ENCODE data around the gene PNMT.

Gene PNMT

GRCh38 chr17:39653662-39654331 lies 14.5 kb upstream of the PNMT start:
- DNase-seq (ENCODE audit: low read depth in 2 of 2), result no peak

- DNase-seq (ENCODE audit: low read depth in 2 of 2), result no peak
These were observed 13.1 kb upstream of the PNMT start for GRCh38 chr17:39655105-39655504.

GRCh38 chr17:39658346-39658745 lies 9.9 kb upstream of the PNMT start:
- DNase-seq (ENCODE audit: low read depth in 2 of 2), result no peak

DNA sequence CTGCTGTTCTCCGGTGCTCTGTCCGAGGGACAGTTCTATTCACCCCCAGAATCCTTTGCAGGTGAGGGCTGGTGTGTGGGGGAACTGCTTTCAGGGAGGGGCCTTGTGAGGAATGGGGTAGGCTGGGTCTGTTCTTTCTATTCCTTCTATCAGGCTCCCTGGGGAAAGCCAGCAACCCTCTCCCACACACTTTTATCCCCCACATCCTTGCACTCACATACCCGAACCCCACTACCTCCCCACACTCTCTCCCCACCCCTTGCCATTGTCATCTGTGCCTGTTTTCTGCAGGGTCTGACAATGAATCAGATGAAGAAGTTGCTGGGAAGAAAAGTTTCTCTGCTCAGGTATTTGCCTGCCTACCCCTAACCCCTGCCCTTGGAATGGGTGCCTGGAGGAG lies 9.5 kb upstream of the PNMT start:
- no peak for DNase-seq (ENCODE audit: low read depth in 2 of 2)

- no peak for DNase-seq (ENCODE audit: low read depth in 2 of 2)
These were observed 8.8 kb upstream of the PNMT start for GRCh38 chr17:39659279-39660010.

- DNase-seq (ENCODE audit: low read depth in 2 of 2), result no peak
These were observed 8.3 kb upstream of the PNMT start for GRCh38 chr17:39660011-39660360.

DNA sequence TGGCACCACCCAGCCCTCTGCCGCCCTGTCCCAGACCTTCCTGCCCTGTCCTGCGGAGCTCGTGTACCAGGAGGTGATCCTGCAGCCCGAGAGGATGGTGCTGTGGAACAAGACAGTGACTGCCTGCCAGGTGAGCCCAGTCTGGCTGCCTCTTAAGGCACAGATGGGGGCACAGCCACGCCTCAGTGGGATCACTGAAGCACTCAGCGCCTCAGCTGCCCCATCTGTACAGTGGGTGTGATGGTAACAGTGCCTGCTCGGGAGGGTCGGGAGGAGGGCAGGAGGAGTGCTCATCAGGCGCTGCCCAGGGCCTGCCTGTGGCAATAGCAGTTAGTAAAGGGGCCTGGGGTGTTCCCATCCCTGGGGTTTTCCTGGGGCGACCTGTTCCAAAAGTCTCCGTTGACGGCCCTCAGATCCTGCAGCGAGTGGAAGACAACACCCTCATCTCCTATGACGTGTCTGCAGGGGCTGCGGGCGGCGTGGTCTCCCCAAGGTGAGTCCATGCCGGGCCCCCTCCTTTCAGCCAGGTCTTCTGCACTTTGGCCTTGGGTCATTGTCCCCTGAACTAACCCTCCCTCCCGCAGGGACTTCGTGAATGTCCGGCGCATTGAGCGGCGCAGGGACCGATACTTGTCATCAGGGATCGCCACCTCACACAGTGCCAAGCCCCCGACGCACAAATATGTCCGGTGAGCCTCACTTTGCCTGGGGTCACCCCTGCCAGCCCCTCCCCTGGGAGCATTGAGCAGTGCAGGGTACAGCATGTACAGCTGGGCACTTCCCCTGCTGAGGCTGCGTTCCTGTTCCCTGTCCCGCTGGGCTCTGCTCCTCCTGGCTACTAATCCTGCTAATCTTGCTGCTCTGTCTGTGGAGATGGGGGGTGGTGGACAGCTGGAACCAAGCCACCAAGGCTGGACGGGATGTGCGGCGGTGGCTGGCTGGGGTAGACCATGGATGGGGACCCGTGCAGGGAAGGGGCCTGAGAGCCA lies 7.6 kb upstream of the PNMT start:
- no peak for DNase-seq (ENCODE audit: low read depth in 2 of 2)

DNA sequence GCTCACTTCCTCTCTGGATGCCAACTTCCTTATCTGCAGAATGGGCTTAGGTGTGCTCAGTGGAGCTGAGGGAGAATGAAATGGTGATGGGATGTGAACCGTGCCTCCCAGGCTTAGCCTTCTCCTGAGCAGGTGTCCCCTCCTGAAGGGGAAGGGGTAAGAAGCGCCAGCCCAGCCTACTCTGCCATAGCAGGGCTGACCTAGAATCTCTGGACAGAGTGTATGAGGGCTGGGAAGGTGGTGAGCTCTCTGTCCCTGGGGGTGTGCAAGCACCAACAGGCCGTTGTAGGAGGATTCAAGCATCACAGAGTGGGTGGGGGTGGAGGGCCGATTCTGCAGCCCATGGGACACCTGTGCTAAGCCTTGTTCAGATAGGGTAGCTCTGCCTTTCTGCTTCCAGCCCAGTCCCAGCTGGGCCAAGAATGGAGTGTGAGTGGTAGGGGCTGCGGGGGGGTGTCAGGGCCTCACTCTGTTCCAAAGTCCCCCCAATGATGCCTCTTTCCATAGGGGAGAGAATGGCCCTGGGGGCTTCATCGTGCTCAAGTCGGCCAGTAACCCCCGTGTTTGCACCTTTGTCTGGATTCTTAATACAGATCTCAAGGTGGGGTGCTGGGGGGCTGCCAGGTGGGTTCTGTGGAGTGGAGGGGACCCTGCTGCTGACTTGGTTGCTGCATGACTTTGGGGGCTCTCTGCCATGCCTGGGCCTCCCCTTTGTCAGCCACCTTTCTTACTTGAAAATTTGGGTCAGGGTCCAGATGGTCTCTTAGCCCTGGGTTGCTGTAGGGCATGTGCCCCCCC lies 6.3 kb upstream of the PNMT start:
- DNase-seq (ENCODE audit: low read depth in 2 of 2), result no peak

DNA sequence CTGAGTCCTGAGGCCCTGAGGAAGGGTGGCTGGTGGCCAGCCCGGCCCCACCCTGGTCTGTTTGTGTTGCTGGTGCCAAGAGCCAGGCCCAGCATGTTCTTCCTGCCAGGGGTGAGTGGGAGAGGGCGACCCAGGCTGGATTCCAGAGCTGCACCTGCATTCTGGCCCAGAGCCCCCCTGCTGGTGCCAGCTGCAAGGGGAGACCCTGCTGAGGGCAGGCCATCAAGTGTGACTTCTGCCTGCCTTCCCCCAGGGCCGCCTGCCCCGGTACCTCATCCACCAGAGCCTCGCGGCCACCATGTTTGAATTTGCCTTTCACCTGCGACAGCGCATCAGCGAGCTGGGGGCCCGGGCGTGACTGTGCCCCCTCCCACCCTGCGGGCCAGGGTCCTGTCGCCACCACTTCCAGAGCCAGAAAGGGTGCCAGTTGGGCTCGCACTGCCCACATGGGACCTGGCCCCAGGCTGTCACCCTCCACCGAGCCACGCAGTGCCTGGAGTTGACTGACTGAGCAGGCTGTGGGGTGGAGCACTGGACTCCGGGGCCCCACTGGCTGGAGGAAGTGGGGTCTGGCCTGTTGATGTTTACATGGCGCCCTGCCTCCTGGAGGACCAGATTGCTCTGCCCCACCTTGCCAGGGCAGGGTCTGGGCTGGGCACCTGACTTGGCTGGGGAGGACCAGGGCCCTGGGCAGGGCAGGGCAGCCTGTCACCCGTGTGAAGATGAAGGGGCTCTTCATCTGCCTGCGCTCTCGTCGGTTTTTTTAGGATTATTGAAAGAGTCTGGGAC lies 5.5 kb upstream of the PNMT start:
- DNase-seq (ENCODE audit: low read depth in 2 of 2), result no peak

- DNase-seq (ENCODE audit: low read depth in 2 of 2), result no peak
These were observed 4.9 kb upstream of the PNMT start for GRCh38 chr17:39663340-39663687.

DNA sequence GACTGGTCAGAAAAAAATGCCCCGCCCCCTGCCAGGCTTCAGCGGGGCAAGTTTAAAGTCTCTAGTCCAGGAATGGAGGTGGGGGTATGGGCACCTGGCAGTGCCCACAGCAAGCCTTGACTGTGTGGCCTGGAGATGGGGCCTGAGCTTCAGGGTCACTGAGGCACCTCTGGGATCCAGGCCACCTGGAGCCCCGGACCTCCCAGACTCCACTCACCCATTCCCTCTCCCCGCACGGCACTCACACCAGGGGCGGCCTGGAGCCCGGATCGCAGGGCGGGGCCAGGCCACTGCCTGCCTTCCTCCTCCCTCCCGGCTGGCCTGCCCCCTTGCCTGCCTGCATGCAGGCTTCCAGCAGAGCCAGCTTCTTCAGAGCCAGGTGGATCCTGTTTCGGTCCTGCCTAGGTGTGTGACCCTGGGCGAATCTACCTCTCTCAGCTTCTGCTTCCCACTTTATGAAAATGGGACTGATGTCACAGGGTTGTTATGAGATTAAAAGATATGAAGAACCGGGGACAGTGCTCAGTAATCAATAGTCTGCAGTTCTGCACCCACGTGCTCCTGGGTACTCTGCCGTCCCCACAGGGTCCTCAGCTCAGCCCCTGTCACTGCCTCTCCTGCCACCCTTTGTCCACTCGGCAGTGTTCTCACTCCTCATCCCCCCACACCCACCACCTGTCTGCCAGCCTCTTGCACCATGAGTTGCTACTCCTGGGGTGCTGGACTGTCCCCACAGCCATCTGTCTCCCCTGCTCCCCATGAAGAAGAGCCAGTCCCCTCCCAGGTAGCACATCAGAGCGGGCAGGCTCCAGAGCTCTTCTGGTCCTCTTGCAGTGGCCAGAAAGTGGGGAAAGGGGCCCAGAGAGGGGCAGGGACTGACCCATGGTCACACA lies 4.3 kb upstream of the PNMT start:
- DNase-seq (ENCODE audit: low read depth in 2 of 2), result no peak

DNA sequence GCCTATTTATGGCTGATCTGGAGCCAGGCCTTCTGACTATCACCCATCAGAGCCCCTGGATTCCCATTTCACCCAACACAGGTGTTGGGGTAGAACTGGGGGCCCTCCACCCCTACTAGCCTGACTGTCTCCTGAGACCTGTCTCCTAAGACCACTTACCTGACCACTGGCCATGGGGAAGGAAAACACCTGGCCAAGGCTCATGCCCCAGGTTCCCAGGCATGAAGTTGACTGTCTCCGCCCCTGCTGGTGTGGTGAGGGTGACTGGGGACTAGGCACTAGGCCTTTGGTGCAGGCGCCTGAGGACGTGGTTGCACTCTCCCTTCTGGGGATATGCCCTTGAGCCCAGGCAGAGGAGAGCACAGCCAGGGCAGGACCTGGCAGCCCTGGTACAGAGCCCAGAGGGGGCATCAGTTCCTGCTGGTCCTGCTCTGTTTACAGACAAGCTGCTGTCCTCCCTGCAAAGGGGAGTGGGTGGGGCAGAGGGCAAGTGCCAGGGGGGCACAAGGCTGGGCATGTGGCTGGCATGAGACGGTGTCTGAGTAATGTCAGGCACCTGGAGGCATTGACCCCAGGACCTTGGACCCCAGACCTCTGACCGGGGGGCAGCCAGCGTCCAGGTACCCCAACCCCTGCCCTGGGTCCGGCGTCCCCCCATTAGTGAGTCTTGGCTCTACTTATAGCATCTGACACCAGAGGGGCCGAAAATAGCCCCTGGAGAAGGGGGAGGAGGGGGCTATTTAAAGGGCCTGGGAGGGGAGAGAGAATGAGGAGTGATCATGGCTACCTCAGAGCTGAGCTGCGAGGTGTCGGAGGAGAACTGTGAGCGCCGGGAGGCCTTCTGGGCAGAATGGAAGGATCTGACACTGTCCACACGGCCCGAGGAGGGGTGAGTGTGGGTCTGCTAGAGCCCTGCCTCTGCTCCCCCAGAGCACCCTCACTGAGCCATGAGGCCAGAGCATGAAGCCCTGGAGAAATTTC lies 3.4 kb upstream of the PNMT start, which contains the start of gene TCAP:
TCAP (plus strand) TSS at position 769 of the 981 bp plus-strand sequence; CDS start at position 780, 11 bp downstream.
- DNase-seq (ENCODE audit: low read depth in 2 of 2), result no peak

GRCh38 chr17:39665642-39666224 lies 2.5 kb upstream of the PNMT start:
- no peak for DNase-seq (ENCODE audit: low read depth in 2 of 2)

GRCh38 chr17:39666231-39666600 lies 2.0 kb upstream of the PNMT start:
- DNase-seq (ENCODE audit: low read depth in 2 of 2), result no peak

- no peak for DNase-seq (ENCODE audit: low read depth in 2 of 2)
These were observed 1.5 kb upstream of the PNMT start for GRCh38 chr17:39666601-39667261.

- no peak for DNase-seq (ENCODE audit: low read depth in 2 of 2)
These were observed 850 bp upstream of the PNMT start for GRCh38 chr17:39667262-39667944.

Data from fibroblast of skin of left biceps (primary cell).